Erythroblast (primary cell): ENCODE data around the gene MRPS10.

Experiments used
- GATA1 ChIP-seq: IDR thresholded peaks from 2 replicates; pipeline ENCODE4 v1.6.1; 2011; ENCODE audit warnings: low read depth, mild to moderate bottlenecking, control low read depth, low read length, moderate library complexity
- POLR2A ChIP-seq: IDR thresholded peaks from 2 replicates; pipeline ENCODE4 v1.6.1; 2011; ENCODE audit warnings: mild to moderate bottlenecking, low read length

- TF ChIP-seq POLR2A: no peak
- TF ChIP-seq GATA1: no peak
Observed at GRCh38 chr6:42165016-42165415, 52.6 kb downstream of the MRPS10 start.
